Measurements from ENCODE around the gene IL4R. TPM values are rescaled to one million over a fixed set of nuclear protein-coding genes. Genes with fewer than 3 reads are reported as not detected.

Gene IL4R
- total and polyA plus RNA-seq, 4 donors: 15.5 to 61.9 (median 29.9) TPM

DNA sequence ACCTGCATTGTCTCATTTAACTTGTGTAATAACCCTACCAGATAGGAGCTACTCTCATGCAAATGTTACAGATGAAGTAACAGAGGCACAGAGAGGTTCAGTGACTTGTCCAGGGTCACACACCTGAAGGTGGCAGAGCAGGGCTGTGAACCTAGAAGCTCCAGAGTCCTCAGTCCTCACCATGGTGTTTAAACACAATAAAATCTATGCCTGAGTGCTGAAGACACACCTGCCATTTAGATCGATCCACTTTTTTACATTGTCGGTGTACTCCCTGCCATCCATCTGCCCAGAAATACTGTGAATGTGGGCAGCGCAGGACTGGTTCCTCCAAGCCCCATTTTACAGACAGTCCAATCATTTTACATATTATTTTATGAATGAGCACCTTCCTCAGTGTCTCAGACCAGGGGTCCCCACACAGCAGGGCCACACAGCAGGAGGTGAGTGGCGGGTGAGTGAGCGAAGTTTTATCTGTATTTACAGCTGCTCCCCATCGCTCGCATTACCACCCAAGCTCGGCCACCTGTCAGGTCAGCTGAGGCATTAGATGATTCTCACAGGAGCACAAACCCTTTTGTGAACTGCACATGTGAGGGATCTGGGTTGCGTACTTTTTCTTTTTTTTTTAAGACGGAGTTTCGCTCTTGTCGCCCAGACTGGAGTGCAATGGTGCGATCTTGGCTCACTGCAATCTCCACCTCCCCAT, 5.6 kb downstream of the IL4R start:
- peaks cover 0 to 10% (median 0%) of the 10 kb centered on the region in 4 donors for H3K36me3 ChIP-seq (ENCODE audit: control insufficient read depth in 4 of 4, insufficient read depth in 3 of 4, low read depth in 1 of 4, low read length in 3 of 4)
- TF ChIP-seq HNF4A (conservative IDR thresholded peaks at IDR 0.05) (no peak), TAF1 (conservative IDR thresholded peaks at IDR 0.05) (no peak)
- no peak overlapping the region for H3K4me3 ChIP-seq (ENCODE audit: low read depth in 1 of 3, low read length in 3 of 3)
- H3K4me1 ChIP-seq (ENCODE audit: control insufficient read depth in 4 of 4, insufficient read depth in 4 of 4, low read length in 3 of 4): peaks cover 29 to 83% (median 72%) of the 10 kb centered on the region in 4 donors
- peak overlapping the region; percentile 97 to 99 for H3K27ac ChIP-seq (ENCODE audit: low read depth in 1 of 2, low read length in 2 of 2)
- 93% methylated on average over 13 of the region's 13 CpGs for WGBS
- no peak overlapping the region for H3K9ac ChIP-seq (ENCODE audit: low read depth in 1 of 2, low read length in 2 of 2)
- H3K27me3 ChIP-seq (ENCODE audit: control insufficient read depth in 4 of 4, insufficient read depth in 4 of 4, low read length in 3 of 4): no peaks in the 10 kb centered on the region
- DNase-seq (ENCODE audit: low spot score): no peak
- no peaks in the 10 kb centered on the region for H3K9me3 ChIP-seq (ENCODE audit: control insufficient read depth in 4 of 4, low read length in 3 of 4)

DNA sequence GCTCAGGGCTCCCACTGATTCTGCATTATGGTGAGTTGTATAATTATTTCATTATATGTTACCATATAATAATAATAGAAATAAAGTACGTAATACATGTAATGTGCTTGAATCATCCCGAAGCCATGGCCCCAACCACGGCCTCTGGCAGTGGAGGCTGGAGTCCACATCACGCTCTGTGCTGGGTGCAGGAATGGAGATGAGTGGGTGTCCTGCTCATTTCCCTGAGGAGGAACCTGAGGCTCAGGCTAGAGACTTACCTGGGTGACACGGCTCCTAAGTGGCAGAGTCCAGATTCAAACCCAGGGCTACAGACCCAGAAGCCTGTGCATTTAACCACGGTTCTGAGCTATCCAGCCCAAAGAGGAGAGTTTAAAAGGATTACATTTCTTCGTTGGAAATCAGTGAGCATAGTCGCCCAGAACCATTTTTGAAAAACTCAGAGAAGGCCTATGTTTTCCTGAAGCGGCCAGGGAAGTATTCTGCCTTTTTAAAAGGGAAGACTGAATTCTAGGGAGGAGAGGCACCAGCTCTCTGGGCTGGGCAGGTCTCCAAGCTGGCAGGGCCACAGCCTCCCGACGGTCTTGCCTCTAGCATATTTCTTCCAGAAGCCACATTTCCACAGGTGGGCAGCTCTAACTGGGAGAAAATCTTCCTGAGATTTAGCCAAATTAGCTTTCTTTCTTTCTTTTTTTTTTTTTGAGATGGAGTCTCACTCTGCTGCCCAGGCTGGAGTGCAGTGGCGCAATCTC, 6.7 kb downstream of the IL4R start:
- H3K4me1 ChIP-seq (ENCODE audit: control insufficient read depth in 4 of 4, insufficient read depth in 4 of 4, low read length in 3 of 4): peaks cover 35 to 84% (median 70%) of the 10 kb centered on the region in 4 donors
- peak overlapping the region; percentile 65 to 98 for H3K27ac ChIP-seq (ENCODE audit: low read depth in 1 of 2, low read length in 2 of 2)
- no peak overlapping the region for H3K4me3 ChIP-seq (ENCODE audit: low read depth in 1 of 3, low read length in 3 of 3)
- no peak for DNase-seq (ENCODE audit: low spot score)
- H3K9me3 ChIP-seq (ENCODE audit: control insufficient read depth in 4 of 4, low read length in 3 of 4): no peaks in the 10 kb centered on the region
- peaks cover 0 to 10% (median 0%) of the 10 kb centered on the region in 4 donors for H3K36me3 ChIP-seq (ENCODE audit: control insufficient read depth in 4 of 4, insufficient read depth in 3 of 4, low read depth in 1 of 4, low read length in 3 of 4)
- no peak for TF ChIP-seq JUND (IDR thresholded peaks at IDR 0.05)
- TF ChIP-seq FOXA2 (IDR thresholded peaks at IDR 0.05): no peak
- TF ChIP-seq NR2F2 (IDR thresholded peaks at IDR 0.05): no peak
- TF ChIP-seq EGR1 (IDR thresholded peaks at IDR 0.05; ENCODE audit: low read depth in 2 of 2): no peak
- TF ChIP-seq, protein P1, sequence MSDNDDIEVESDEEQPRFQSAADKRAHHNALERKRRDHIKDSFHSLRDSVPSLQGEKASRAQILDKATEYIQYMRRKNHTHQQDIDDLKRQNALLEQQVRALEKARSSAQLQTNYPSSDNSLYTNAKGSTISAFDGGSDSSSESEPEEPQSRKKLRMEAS (IDR thresholded peaks at IDR 0.05): no peak
- no peak for TF ChIP-seq GABPA (IDR thresholded peaks at IDR 0.05 in 1 of 2, conservative IDR thresholded peaks at IDR 0.05 in 1 of 2)
- no peak for TF ChIP-seq TAF1 (conservative IDR thresholded peaks at IDR 0.05)
- TF ChIP-seq FOXA1 (IDR thresholded peaks at IDR 0.05): no peak
- no peak for TF ChIP-seq RAD21 (IDR thresholded peaks at IDR 0.05)
- TF ChIP-seq, protein P2, sequence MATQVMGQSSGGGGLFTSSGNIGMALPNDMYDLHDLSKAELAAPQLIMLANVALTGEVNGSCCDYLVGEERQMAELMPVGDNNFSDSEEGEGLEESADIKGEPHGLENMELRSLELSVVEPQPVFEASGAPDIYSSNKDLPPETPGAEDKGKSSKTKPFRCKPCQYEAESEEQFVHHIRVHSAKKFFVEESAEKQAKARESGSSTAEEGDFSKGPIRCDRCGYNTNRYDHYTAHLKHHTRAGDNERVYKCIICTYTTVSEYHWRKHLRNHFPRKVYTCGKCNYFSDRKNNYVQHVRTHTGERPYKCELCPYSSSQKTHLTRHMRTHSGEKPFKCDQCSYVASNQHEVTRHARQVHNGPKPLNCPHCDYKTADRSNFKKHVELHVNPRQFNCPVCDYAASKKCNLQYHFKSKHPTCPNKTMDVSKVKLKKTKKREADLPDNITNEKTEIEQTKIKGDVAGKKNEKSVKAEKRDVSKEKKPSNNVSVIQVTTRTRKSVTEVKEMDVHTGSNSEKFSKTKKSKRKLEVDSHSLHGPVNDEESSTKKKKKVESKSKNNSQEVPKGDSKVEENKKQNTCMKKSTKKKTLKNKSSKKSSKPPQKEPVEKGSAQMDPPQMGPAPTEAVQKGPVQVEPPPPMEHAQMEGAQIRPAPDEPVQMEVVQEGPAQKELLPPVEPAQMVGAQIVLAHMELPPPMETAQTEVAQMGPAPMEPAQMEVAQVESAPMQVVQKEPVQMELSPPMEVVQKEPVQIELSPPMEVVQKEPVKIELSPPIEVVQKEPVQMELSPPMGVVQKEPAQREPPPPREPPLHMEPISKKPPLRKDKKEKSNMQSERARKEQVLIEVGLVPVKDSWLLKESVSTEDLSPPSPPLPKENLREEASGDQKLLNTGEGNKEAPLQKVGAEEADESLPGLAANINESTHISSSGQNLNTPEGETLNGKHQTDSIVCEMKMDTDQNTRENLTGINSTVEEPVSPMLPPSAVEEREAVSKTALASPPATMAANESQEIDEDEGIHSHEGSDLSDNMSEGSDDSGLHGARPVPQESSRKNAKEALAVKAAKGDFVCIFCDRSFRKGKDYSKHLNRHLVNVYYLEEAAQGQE (IDR thresholded peaks at IDR 0.05): no peak
- TF ChIP-seq HNF4A (conservative IDR thresholded peaks at IDR 0.05): no peak
- TF ChIP-seq HNF4G (IDR thresholded peaks at IDR 0.05): no peak
- H3K9ac ChIP-seq (ENCODE audit: low read depth in 1 of 2, low read length in 2 of 2): no peak overlapping the region
- 74% methylated on average over 12 of the region's 12 CpGs for WGBS
- H3K27me3 ChIP-seq (ENCODE audit: control insufficient read depth in 4 of 4, insufficient read depth in 4 of 4, low read length in 3 of 4): no peaks in the 10 kb centered on the region
